ENCODE measurements around the gene IFIT1.
"Not testable (repeated sequence)": the region's sequence is repeated elsewhere in the genome, so short reads cannot be mapped to it uniquely, and the experiment has no call there.

The IFIT1 gene

DNA sequence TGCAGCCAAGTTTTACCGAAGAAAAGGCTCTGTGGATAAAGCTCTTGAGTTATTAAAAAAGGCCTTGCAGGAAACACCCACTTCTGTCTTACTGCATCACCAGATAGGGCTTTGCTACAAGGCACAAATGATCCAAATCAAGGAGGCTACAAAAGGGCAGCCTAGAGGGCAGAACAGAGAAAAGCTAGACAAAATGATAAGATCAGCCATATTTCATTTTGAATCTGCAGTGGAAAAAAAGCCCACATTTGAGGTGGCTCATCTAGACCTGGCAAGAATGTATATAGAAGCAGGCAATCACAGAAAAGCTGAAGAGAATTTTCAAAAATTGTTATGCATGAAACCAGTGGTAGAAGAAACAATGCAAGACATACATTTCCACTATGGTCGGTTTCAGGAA is 10.6 kb downstream of the IFIT1 start:
- no peak for DNase-seq (ENCODE audit: low spot score)

DNA sequence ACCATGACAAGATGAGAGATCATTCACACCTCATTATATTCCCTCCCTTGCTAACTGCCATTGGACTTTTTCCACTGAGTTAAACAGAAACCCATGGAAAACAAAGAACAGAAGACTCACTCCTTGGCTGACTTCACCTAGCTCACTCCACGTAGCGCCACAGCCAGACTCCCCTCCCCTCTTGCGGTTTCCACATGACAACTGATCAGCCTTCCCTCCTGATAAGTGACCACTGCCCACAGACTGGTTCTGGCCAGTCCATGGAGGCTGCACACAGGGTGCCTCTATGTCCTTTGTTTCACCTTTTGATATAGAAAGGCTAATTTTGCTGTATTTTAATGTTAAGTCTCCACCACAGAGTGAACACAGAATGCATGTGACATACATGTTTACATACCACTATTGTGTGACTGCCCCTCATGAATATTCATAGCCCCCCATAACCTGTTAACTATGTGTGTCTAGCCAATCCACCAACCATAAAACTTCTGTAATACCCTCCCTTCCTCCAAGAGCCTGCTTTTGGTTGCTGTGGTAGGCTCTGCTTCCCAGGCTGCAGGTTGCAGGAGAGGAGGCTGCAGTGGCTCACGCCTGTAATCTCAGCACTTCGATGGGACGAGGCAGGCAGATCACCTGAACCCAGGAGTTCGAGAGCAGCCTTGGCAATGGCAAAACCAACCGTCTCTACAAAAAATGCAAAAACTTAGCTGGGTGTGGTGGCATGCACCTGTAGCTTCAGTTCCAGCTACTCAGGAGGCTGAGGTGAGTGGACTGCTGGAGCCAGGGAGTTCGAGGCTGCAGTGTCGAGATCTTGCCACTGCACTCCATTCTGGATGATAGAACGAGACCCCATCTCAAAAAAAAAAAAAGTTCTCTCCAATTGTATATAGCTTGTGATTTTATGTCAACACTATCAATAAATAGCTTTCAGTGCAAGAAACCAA is 12.0 kb downstream of the IFIT1 start:
- DNase-seq (ENCODE audit: low spot score) = no peak

DNA sequence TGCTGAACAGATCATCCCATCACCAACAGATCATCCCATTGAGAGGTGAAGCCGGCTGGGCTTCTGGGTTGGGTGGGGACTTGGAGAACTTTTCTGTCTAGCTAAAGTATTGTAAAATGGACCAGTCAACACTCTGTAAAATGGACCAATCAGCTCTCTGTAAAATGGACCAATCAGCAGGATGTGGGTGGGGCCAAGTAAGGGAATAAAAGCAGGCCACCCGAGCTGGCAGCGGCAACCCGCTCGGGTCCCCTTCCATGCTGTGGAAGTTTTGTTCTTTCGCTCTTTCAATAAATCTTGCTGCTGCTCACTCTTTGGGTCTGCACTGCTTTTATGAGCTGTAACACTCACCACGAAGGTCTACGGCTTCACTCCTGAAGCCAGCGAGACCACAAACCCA is 13.8 kb downstream of the IFIT1 start:
- DNase-seq (ENCODE audit: low spot score) = not testable (repeated sequence)

DNA sequence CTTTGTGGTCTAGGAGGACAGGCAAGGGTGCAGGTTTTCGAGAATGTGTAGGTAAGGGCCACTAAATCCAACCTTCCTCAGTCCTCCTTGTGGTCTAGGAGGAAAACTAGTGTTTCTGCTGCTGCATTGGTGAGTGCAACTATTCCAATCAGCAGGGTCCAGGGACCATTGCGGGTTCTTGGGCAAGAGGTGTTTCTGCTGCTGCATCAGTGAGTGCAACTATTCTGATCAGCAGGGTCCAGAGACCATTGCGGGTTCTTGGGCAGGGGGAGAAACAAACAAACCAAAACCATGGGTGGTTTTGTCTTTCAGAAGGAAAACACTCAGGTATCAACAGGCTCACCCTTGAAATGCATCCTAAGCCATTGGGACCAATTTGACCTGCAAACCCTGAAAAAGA is 15.4 kb downstream of the IFIT1 start:
- not testable (repeated sequence) for DNase-seq (ENCODE audit: low spot score)

DNA sequence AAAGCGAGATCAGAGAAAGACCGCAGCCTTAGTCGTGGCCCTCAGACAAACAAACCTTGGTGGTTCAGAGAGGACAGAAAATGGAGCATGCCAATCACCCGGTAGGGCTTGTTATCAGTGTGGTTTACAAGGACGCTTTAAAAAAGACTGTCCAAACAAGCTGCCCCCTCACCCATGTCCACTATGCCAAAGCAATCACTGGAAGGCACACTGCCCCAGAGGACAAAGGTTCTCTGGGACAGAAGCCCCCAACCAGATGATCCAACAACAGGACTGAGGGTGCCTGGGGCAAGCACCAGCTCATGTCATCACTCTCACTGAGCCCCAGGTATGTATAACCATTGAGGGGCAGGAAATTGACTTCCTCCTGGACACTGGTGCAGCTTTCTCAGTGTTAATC is 16.9 kb downstream of the IFIT1 start:
- not testable (repeated sequence) for DNase-seq (ENCODE audit: low spot score)

DNA sequence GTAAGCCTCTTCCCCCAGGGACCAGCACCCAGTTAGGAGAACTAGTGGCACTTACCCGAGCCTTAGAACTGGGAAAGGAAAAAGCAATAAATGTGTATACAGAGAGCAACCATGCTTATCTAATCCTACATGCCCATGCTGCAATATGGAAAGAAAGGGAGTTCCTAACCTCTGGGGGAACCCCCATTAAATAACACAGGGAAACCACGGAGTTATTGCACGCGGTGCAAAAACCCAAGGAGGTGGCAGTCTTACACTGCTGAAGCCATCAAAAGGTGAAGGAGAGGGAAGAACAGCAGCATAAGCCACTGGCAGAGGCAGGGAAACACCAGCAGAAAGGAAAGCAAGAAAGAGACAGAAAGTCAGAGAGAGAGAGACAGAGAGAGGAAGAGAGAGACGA is 18.1 kb downstream of the IFIT1 start:
- not testable (repeated sequence) for DNase-seq (ENCODE audit: low spot score)

DNA sequence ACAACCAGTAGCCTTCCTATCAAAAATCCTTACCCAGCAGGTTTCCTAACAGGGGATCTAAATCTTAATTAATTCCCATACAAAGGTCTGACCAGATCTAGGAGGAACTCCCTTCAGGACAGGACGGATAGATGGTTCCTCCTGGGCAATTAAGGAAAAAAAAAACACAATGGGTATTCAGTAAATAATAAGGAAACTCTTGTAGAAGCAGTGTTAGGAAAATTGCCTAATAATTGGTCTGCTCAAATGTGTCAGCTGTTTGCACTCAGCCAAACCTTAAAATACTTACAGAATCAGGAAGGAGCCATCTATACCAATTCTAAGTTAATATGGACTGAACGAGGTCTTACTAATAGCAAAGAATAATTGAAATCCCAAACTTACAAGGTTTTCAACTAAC is 18.7 kb downstream of the IFIT1 start:
- not testable (repeated sequence) for DNase-seq (ENCODE audit: low spot score)

DNA sequence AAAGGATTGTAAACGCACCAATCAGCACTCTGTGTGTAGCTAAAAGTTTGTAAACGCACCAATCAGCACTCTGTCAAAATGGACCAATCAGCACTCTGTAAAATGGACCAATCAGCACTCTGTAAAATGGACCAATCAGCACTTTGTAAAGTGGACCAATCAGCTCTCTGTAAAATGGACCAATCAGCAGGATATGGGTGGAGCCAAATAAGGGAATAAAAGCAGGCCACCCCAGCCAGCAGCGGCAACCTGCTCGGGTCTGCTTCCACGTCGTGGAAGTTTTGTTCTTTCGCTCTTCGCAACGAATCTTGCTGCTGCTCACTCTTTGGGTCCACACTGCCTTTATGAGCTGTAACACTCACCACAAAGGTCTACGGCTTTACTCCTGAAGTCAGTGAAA is 19.9 kb downstream of the IFIT1 start:
- DNase-seq (ENCODE audit: low spot score) = not testable (repeated sequence)

DNA sequence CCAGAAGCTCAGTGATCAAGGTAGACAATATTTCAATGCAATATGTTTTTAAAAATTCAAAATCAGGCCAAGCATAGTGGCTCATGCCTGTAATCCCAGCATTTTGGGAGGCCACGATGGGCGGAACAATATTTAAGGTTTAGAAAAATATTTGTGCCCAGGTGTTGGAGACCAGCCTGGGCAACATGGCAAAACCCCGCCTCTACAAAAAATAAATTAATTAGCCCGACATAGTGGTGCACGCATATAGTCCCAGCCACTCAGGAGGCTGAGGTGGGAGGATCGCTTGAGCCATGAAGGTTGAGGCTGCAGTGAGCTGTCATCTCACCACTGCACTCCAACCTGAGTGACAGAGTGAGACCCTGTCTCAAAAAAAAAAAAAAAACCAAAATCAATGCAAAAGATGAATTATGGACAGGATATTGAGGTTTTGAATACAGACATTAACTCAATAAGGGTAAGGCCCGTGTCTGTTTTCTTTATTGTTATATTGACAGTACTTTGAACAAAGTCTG is 21.0 kb downstream of the IFIT1 start:
- DNase-seq (ENCODE audit: low spot score) = no peak

DNA sequence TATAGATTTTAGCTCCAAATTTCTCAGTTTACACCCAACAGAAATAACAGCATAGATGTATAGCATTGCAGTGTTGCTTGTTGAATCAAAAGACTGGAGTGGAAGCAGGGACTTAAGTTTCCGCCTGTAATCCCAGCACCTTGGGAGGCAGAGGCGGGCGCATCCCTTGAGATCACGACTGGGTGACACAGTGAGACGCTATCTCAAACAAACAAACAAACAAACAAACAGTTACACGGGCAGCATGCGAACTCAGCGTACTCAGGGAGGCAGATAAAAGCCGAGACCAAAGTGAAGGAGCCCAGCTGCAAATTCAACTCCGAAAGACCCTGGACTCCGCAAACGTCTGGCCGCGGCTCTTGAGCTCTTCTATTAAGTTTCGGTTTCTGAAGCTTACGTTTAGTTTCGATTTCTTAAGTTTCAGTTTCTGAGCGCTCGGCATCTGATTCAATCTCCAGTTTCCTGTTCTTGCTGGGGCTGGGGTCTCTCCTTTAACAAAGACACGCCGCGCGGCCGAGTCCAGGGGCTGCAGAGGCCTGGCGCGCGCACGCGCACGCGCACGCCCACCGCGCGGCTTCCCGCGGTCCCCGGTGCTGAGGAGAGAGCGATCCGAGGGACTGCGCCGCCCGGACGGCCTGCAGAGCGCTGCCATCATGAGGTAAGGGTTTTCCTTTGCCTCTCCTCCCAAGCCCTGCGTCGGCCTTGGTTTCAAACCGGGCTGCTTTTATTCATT is 21.9 kb downstream of the IFIT1 start, which contains the start of gene IFIT5:
Gene IFIT5, plus strand, starts transcription at position 423 of the 733 bp plus-strand sequence. Its CDS starts 231 bp downstream, at position 654.
- DNase-seq (ENCODE audit: low spot score) = peak; percentile 86

DNA sequence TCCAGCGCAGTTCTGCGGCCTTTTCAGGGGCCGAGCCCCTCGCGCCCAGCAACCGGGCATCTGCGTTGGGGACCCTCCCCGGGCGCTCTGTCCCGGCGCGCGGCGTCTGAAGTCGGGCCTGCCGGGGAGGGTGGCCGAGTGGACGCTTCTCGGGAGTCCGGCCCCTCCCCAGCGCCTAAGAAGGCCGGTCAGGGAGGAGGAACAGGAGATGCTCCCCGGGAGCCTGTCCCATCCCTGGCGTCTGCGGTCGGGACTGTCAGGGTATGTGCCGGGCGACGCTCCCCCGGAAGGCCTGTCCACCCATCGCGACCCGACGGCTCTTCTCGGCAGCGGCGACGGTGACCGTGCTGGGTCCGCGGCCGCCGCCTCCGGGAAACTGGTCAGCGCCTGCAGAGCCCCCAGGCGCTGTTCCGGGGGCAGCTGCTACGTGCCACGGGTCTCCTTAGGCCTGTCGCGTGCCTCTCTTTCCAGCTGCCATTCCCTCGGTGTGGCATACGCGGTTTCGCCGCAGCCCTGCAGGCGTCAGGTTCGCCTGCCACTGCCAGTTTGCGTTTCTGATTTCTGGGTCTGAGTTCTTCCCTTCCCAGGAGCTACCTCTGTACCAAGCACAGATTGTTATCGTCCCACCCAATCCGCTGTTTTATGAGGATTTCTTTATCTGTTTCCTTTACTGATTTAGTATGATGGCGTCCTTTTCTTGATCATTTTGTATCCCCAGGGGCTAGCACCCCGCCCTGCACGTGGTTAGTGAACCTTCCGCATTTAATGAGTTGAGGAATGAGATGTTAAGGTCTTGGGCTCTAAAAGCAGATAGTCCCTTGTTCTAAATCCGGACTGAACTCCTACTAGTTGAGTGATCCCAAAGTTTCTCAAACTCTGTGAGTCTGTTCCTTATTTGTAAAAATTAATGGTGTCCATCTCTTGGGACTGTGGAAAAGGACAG is 22.7 kb downstream of the IFIT1 start:
- peak; percentile 64 for DNase-seq (ENCODE audit: low spot score)

DNA sequence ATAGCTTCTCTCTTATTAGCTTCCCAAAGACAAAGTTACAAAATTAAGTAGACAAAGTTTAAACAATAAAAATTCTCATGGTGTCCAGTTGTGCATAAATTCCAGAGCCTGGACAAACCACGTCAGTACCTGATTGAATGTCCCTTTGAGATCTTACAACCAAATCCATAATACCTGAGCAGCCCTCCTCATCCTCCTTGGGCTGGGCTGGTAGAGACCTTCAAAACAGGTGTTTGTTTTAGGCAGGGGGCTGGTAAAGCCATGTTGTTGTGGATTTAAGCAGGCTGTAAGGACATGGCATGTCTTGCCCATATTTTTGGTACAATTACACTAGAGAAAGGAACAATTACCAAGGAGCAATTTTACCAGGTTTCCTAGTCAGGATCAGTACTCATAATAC is 24.0 kb downstream of the IFIT1 start:
- no peak for DNase-seq (ENCODE audit: low spot score)

DNA sequence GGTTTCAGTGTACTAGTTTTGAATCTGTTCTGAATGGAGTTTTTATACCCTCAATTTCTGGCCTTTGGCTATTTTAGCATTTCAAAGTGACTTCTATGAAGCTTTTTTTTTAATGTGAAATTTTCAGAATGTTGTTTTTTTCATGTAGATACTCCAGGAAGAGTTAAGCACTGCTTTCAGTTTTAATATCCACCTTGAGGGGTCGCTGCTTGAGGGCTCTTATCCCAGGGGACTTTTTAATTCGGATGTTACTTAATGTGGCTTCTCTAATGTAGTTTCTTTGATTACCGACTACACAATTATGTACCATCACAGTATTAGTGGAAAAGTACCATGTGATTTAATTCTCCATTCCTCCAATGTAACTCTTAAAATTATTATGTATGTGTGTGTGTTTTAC is 27.1 kb downstream of the IFIT1 start:
- DNase-seq (ENCODE audit: low spot score) = no peak

DNA sequence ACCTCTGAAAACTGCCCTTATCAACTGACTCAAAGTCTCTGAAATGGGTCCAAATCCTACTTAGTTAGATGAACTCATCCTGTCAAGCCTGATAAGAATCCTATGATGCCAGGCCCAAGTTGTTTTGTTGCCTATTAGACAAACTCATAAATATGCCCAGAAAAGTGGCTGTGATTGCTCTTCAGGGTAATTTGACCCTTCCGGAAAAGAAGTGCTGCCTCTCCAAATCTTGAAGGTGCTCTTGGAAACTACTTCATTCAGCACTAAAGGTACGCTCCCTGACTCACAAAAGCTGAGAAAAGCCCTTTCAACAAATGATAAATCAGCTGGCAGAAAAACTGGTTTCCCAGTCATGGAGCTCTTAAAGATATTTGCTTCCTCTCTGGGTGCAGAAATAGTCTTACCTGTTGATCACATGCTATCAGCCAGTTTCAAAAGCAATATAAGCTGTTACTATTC is 28.6 kb downstream of the IFIT1 start:
- DNase-seq (ENCODE audit: low spot score) = no peak

DNA sequence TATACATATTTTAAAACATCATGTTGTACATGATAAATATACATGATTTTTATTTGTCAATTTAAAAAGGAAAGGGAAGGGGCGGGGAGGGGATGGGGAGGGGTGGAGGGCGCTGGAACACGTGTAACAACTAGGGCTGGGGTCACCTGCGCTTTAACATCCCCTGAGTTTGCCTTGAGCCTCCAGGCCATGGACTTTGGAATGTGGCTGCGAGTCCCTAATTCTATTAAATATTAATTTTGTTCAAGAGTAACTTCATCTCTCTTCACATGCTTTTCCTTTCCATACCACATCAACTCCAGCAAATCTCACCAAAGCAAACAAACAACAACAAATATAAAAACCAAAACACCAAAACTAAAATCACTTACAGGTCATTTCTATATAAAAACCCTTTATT is 32.6 kb downstream of the IFIT1 start:
- no peak for DNase-seq (ENCODE audit: low spot score)

DNA sequence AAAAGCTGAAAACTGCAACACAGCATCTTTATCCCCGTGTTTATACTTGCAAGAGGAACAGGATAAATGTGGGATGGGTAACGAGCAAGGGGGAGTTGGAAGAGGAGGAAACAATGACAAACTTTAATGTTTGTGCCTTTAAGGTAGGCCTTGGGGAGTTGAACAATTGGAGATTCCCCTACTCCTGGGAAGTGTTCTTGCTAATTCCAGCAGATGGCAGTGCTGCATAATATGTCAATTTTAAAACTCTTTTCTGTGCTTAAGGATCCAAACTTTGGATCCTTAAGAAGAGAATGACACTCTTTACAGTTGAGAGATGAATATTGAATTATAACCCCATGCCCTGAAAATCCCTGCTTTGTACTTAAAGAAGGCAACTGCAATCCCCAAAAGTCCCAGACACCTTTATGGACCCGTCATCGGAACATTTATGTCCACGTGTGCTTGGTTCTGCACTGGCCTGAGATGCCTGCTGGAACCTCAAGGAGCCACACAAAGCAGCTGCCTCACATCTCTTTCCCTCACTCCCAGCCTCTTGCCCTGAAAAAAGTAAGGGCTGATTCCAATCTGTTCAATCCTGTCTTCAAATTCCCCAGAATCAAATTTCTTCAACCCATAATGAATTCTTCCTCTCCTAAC is 33.9 kb downstream of the IFIT1 start:
- DNase-seq (ENCODE audit: low spot score) = peak; percentile 55

DNA sequence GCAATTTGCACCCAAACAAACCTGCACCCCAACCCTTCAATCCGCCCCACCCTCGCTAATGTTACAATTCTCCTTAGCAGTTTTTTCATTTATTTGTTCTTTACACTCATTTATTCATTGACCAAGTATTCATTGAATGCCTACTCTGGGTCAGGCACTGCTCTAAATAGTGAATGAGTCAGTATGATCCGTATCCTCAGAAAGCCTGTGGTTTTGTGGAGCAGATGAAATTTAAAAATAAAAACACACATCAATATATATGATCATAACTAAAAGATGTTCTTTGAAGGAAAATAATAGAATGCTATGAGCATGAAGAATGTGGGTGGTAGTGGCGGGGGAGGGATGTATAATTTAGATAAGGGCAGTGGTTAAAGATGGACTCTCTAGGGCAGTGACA is 35.2 kb downstream of the IFIT1 start:
- DNase-seq (ENCODE audit: low spot score) = peak; percentile 58

DNA sequence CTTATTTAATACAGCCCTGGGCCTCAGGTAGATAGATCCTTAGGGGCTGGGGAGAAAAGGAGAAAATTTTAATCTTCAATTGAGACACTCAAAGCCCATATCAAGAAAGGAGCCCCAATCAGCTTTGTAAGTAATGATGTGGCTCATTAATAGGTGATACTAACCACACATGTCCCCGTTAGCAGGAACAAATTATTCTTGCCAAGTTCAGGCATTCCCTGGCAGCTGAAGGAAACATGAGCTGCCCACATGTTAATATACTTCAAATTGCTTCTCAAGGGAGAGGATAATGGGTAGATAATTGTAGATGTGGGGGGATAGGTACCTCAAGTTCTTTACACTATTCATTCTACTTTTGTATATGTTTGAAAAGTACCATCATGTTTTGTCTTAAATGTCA is 36.5 kb downstream of the IFIT1 start:
- no peak for DNase-seq (ENCODE audit: low spot score)

DNA sequence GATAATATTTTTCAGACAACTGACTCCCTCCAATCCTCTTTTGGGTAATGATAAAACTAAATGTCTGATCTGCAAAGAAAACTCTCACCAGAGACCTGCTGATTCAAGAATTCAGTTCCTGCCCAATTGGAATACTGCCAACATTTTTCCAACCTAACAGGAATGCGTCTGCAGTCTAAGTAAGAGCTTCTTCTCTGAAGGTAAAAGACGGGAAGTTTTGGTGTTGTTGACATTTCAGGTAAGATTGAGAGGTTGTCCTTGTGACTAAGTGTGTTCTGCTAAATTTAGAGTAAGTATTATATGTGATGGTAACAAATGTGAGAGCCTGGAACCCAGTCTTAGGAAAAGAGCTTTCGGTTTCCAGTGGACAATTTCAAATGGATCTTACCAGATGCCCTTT is 39.6 kb downstream of the IFIT1 start:
- DNase-seq (ENCODE audit: low spot score) = no peak

DNA sequence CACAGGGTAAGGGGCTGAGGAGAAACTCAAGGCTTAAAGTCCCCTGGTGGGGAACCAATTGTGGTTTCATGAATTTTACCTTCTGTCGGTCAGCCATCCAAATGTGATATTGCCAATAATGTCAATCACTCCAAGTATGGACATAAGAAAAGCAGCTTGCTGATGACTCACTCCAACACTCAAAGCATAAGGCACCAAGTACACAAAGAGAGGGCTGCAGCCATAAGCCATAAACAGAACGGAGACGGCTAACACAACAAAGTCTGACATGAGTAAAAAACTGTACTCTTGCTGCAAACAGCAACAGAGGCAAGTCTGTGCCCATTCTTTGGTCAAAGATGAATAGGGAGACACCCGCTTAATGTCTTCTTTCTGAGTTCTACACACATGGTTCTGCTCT is 46.1 kb downstream of the IFIT1 start:
- no peak for DNase-seq (ENCODE audit: low spot score)

Data from AG08396 (cell line).